SW480 (cell line): ENCODE measurements around the gene TNFRSF13B.
A peak's percentile ranks its signal among the peaks of the same experiment; 100 is the strongest.
"Not testable (repeated sequence)": the region's sequence is repeated elsewhere in the genome, so short reads cannot be mapped to it uniquely, and the experiment has no call there.

Source experiments
- DNase-seq: peaks from one replicate; pipeline ENCODE4 v3.0.0-alpha.2; 2016; ENCODE audit warnings: low spot score

TNFRSF13B gene

DNA sequence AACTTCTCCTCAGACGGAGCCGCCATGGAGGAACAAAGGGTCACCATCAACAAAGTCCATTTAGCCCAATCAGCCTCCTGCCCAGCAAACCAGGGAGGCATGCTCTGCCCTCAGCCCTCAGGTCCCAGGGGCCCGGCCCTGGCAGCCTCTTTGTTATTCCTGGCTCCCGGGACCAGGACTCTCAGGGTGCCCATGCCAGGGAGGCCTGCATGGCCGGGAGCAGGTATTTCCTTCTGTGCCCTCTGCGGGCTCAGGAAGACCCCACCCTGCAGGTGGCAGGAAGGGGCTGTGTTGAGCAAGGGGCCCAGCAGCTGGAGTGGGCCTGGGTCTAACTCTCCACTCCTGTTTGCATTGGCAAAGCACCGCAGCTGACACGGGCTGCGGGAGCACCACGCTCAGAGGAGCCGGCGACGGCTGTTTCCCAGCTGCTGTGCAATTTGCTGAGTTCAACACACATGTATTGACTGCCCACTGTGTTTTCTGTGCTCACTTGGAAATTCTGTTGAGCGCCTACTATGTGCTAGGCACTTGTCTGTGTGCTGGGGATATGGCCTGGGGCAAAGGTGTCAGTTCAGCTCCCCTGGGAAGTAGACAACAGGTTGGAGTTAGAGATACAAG, 33.2 kb upstream of the TNFRSF13B start:
- not testable (repeated sequence) for DNase-seq

GRCh38 chr17:17004251-17004996, 32.5 kb upstream of the TNFRSF13B start:
- DNase-seq, result no peak

GRCh38 chr17:17002731-17003715, 31.1 kb upstream of the TNFRSF13B start:
- DNase-seq, result not testable (repeated sequence)

DNA sequence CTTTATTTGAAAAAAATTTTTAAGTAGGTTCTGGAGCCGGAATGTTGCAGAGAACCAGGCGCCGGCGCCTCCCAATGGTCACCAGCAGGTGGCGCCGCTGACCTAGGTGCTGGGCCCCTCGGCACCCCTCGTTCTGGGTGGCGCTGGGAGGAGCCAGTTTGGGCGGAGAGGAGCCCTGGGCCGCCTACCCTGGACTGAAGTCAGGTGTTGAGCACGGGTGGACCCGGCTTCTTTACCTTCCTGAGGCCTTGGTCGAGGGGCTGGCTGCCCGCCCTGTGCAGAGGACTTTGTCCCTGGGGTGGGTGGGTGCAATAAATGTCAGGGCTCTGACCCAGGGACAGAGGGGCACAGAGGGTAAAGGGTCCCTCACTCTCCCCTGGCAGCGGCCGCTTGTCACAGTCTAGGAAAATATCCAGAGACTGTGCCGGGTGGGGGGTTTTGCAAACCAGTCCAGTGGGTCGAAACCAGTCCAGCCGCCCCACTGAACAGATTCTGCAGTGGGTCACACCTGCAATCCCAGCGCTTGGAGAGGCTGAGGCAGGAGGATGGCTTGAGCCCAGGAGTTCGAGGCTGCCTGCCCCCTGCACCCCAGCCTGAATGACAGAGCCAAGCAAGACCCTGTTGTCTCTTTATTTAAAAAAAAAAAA, 30.1 kb upstream of the TNFRSF13B start:
- DNase-seq, result peak; percentile 68

DNA sequence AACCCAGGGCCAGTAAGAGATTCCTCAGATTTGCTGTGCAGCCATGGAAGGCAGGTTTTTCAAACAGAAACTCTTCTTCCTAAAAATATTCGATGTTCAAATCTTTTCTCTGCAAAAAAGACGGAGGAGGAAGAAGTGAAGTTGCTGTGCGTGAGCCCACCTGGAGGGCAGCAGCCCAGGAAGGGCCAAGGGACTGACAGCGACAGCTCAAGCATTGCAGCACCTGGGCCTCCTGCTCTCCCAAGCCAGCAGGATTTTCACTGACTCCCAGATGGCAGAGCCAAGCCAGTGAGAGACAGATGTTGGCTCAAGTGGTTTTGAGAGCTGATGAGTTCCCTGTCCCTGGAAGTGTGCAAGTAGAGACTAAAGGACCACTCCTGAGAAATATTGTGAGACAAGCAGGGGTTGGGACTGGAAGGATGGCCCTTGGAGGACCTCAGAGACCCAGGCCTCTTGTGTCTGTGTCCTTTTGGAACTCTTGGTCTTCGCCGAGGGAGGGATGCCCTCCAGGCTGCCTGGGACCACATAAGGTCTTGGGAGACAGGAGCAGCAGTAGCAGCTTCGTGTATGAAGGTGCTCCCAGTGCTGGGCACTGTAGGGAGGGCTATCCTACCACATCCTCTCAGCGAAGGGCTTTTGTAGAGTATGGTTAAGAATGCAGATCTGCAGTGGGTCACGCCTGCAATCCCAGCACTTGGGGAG, 29.3 kb upstream of the TNFRSF13B start:
- no peak for DNase-seq

GRCh38 chr17:16999931-17000625, 28.2 kb upstream of the TNFRSF13B start:
- DNase-seq, result no peak

- peak; percentile 78 for DNase-seq
Observed at GRCh38 chr17:16997514-16998429, 25.9 kb upstream of the TNFRSF13B start.

- not testable (repeated sequence) for DNase-seq
Observed at GRCh38 chr17:16996726-16997125, 24.8 kb upstream of the TNFRSF13B start.

DNA sequence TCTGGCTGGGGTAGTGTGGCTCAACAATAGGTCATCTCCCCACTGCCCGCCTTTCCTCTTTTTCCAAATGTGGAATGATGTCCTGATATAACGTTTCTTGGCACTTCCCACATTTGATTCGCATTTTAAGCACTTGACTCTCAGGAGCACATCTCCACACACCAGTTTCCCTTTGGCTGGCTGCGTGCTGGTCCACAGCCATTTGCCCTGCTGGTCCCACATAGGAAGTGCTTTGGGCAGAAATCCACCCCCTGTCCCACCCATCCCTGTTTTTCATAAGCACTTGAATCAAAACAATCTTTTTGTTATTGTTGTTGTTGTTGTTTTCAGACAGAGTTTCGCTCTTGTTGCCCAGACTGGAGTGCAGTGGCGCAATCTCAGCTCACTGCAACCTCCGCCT, 24.0 kb upstream of the TNFRSF13B start:
- DNase-seq, result no peak

GRCh38 chr17:16994631-16995030, 22.7 kb upstream of the TNFRSF13B start:
- no peak for DNase-seq

DNA sequence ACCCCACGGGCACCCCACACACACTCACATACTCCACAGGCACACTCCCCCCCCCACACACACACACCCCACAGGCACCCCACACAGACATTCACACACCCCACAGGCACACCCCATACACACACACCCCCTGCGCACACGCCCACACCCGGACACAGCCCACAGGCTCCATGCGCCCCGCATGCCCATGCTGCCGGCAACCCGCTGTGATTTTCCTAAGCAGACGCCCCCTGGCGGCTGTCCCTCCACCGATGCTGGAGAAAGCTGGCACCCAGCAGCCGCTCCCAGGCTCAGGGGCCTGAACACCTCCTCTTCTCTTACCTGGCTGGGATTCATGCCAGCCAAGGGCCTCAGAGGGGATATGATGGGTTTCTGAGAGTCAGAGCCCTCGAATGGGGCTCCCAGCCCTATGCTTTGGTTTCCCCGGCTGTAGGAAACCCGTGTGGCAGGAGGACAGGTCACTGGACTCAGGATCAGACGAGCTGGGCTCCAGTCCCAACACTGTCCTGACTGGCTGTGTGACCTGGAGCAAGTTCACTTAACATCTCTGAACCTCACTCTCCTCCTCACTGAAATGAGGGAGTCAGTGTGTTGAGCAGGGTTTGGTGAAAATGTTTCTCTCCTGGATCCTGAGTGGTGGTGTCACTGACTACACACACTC, 19.6 kb upstream of the TNFRSF13B start:
- DNase-seq, result peak; percentile 73

DNA sequence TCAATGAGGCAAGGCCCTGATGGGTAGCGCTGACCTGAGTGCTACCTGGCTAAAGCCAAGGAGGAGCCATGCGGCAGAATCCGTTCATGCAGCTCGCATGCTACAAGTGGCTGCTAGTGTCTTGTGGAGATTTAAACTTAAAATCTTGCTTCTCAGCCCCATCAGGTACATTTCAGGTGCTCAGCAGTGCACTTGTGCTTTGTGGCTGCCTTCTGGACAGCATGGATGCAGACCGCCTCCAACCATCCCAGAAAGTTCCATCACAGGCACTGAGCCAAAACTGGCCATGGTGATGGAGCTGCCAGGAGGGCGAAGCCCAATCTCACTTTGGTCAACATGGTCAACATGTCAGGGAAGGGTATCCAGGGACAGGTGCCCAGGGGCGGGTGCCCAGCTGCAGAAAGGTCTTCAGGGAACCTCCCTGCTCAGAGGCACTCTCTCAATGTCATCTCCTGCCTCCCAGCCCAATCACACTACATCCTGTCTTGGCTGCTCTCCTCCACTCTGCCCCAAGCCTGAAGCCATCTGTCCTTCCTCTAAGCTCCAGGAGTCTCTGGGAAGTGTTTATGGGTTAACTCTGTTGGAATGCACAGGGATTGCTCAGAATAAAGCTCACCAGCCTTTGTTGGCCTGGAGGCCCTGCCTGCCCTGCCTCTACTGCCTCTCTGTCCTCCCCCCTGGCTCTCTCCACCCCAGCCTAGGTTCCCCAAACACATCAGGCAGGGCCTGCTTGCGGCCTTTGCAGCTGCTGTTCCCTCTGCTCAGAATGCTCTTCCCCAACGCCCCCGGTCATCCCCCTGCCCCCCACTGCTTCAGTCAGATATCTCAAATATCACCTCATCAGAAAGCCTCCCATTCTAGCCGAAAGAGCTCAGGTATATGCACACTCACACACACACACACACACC, 18.3 kb upstream of the TNFRSF13B start:
- DNase-seq, result no peak

DNA sequence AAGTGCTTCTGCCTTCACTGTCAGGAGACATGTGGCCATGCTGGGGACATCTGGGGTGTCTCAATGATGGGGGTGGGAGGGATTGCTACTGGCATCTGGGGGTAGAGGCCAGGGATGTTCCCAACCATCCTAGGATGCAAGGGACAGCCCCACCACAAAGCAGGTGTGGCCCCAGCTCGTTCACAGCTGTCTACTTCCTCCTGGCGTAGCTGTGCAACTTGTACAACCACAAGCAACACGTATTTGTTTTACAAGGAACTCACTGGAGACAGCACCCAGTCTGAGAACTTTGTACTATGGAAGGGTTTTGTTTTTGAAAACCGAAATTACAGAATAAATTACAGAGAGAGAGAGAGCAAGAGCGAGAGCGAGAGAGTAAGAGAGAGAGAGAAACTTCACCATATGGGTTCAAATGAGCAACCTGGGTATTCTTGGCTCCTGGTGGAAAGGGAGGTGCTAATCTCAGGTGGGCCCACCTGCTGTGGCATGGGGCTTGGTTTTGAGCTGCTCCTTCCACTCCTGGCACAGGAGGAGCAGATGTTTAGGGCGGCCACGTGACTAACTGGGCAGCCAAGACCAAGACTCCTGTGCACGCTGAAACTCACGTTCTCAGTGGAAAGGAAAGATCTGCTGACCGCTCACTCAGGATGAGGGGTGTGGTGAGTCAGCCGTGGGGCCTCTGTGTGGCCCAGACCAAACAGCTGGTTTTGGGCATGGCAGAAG, 17.5 kb upstream of the TNFRSF13B start:
- no peak for DNase-seq

GRCh38 chr17:16988749-16989229, 16.9 kb upstream of the TNFRSF13B start:
- no peak for DNase-seq

- peak; percentile 25 for DNase-seq
Observed at GRCh38 chr17:16987830-16988601, 16.1 kb upstream of the TNFRSF13B start.

GRCh38 chr17:16987066-16987829, 15.3 kb upstream of the TNFRSF13B start:
- no peak for DNase-seq
